ENCODE results near the gene PCDHGA4.
"Not testable (repeated sequence)": the region's sequence is repeated elsewhere in the genome, so short reads cannot be mapped to it uniquely, and the experiment has no call there.

The PCDHGA4 gene

DNA sequence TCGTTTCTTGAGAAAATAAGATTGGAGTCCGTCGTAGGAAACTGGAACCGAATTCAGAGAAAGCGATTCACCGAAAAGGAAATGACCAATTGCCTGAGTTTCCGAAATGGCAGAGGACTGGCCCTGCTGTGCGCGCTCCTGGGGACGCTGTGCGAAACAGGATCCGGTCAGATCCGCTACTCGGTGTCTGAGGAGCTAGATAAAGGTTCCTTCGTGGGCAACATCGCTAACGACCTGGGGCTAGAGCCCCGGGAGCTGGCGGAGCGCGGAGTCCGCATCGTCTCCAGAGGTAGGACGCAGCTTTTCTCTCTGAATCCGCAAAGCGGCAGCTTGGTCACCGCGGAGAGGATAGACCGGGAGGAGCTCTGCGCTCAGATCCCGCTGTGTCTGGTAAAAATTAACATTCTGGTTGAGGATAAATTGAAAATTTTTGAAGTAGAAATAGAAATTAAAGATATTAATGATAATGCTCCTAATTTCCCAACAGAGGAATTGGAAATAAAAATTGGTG lies 10.8 kb upstream of the PCDHGA4 start:
- DNase-seq, result no peak
- intact Hi-C loops (cut with DNase I), result no loop called here

DNA sequence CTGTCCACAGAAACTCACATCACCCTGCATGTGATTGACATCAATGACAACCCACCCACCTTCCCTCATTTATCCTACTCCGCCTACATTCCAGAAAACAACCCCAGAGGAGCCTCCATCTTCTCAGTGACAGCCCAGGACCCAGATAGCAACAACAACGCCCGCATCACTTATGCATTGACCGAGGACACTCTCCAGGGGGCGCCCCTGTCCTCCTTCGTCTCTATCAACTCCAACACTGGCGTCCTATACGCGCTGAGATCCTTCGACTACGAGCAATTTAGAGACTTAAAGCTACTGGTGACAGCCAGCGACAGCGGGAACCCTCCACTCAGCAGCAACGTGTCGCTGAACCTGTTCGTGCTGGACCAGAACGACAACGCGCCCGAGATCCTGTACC lies 9.5 kb upstream of the PCDHGA4 start:
- no peak for DNase-seq
- intact Hi-C loops (cut with DNase I), result no loop called here

DNA sequence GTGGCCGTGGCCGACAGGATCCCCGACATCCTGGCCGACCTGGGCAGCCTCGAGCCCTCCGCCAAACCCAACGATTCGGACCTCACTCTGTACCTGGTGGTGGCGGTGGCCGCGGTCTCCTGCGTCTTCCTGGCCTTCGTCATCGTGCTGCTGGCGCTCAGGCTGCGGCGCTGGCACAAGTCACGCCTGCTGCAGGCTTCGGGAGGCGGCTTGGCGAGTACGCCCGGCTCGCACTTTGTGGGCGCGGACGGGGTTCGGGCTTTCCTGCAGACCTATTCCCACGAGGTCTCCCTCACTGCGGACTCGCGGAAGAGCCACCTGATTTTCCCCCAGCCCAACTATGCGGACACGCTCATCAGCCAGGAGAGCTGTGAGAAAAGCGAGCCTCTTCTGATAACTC lies 8.8 kb upstream of the PCDHGA4 start:
- DNase-seq; intact Hi-C loops (cut with DNase I): not testable (repeated sequence)

DNA sequence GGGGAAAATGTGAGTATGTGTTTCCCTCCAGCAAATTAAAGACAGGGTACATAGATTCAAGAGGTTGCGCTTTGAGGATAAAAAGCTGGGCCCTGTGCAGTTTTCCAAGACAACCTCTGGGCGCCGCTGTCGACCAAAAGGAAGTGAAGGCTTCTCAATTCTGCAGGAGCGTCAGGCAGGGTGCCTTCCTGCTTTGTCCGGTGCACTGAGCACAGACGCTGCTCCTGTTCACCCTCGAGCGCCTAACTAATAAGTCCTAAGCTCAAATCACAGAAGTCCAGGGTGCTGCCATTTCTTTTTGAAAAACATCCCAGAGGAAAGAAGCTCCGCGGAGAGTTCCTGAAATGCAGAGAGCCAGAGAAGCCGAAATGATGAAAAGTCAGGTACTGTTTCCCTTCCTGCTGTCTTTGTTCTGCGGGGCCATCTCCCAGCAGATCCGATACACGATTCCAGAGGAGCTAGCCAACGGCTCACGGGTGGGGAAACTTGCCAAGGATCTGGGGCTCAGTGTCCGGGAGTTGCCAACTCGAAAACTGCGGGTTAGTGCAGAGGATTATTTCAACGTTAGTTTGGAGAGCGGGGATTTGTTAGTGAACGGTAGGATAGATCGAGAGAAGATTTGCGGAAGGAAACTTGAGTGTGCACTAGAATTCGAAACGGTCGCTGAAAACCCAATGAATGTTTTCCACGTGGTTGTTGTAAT lies 4.8 kb upstream of the PCDHGA4 start, which contains the start of gene PCDHGB1:
Gene PCDHGB1, plus strand, starts transcription at position 183 of the 703 bp plus-strand sequence. Its CDS starts 162 bp downstream, at position 345.
- peak in 13 of 42 donors; percentile 17 to 70 (median 37) for DNase-seq
- intact Hi-C loops (cut with DNase I), result no loop called here

DNA sequence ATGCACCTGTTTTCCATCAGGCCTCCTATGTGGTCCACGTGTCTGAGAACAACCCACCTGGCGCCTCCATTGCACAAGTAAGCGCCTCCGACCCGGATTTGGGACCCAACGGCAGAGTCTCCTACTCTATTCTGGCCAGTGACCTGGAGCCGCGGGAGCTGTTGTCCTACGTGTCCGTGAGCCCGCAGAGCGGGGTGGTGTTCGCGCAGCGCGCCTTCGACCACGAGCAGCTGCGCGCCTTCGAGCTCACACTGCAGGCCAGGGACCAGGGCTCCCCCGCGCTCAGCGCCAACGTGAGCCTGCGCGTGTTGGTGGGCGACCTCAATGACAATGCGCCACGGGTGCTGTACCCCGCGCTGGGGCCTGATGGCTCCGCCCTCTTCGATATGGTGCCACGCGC lies 3.2 kb upstream of the PCDHGA4 start:
- intact Hi-C loops (cut with DNase I), result no loop called here
- DNase-seq, result no peak

DNA sequence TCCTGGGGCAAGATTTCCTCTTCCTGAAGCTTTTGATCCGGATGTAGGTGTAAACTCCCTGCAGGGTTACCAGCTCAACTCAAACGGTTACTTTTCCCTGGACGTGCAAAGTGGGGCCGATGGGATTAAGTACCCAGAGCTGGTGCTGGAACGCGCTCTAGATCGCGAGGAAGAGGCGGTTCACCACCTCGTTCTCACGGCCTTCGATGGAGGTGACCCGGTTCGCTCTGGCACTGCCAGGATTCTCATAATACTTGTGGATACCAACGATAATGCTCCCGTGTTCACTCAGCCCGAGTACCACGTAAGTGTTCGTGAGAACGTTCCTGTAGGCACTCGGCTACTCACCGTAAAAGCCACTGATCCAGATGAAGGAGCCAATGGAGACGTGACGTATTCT lies 820 bp downstream of the PCDHGA4 start:
- intact Hi-C loops (cut with DNase I), result no loop called here
- DNase-seq, result no peak

DNA sequence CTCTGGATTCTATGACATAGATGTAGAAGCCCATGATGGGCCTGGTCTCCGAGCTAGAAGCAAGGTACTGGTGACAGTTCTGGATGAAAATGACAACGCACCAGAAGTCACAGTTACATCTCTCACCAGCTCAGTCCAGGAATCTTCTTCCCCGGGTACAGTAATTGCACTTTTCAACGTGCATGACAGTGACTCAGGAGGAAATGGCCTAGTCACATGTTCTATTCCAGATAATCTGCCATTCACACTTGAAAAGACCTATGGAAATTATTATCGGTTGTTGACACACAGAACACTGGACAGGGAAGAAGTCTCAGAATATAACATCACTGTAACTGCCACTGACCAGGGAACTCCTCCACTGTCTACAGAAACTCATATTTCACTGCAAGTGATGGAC lies 1.3 kb downstream of the PCDHGA4 start:
- intact Hi-C loops (cut with DNase I), result no loop called here
- no peak for DNase-seq

DNA sequence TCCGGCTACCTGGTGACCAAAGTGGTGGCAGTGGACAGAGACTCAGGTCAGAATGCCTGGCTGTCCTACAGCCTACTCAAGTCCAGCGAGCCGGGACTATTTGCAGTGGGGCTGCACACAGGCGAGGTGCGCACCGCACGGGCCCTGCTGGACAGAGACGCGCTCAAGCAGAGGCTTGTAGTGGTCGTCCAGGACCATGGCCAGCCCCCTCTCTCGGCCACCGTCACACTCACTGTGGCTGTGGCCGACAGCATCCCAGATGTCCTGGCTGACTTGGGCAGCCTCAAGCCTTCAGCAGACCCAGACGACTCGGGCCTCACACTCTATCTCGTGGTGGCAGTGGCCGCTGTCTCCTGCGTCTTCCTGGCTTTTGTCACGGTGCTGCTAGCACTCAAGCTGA lies 2.1 kb downstream of the PCDHGA4 start:
- intact Hi-C loops (cut with DNase I), result no loop called here
- no peak for DNase-seq

DNA sequence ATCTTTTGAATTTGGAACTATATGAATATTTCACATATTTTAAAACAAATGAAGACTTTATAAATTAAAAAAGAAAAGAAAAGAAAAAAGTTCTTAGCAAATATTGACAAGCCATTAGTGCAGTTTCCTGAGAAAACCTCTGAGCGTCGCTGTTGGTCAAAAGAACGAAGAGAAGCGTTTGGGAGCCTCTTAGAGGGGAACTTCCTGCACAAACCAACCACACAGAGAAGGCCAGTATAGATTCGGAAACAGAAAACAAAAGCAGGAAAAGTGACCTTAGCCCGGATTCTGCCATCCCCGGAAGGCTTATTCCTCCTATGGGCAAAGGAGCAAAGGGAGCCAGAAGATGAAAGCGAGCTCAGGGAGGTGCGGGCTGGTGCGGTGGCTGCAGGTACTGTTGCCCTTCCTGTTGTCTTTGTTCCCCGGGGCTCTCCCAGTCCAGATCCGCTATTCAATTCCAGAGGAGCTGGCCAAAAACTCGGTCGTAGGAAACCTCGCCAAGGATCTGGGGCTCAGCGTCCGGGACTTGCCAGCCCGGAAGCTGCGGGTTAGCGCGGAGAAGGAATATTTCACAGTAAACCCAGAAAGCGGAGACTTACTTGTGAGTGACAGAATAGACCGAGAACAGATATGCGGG lies 5.1 kb downstream of the PCDHGA4 start, which contains the start of gene PCDHGB2:
Gene PCDHGB2, plus strand, starts transcription at position 205 of the 637 bp plus-strand sequence. Its CDS starts 142 bp downstream, at position 347.
- intact Hi-C loops (cut with DNase I), result no loop called here
- DNase-seq, result peak in 1 of 42 donors; percentile 28

DNA sequence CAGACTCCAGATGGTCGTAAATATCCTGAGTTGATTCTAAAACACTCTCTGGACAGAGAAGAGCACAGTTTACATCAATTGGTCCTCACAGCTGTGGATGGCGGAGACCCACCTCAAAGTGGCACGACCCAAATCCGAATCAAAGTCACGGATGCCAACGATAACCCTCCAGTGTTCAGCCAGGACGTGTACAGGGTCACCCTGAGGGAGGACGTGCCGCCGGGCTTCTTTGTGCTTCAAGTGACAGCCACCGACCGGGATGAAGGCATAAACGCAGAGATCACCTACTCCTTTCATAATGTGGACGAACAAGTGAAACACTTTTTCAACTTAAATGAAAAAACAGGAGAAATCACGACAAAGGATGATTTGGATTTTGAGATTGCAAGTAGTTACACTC lies 5.9 kb downstream of the PCDHGA4 start:
- intact Hi-C loops (cut with DNase I), result no loop called here
- no peak for DNase-seq

DNA sequence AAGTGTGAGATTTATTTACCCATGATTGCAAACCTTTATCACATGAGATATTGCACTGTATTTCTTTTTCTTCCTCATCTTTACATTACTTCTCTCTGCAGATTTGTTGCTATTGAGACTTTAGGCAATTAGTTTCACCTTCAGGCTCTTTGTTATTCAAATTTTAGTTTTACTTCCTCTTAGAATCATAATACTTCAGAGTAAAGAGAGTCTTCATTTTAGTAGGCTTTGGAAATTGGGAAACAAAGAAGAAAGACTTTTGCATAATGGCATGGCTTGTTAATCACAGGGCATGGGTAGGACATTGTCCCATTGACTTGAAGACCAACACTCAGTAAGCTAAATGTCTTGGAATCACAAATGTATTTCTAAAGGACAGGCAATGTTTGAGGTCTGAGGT lies 7.9 kb downstream of the PCDHGA4 start:
- intact Hi-C loops (cut with DNase I), result no loop called here

DNA sequence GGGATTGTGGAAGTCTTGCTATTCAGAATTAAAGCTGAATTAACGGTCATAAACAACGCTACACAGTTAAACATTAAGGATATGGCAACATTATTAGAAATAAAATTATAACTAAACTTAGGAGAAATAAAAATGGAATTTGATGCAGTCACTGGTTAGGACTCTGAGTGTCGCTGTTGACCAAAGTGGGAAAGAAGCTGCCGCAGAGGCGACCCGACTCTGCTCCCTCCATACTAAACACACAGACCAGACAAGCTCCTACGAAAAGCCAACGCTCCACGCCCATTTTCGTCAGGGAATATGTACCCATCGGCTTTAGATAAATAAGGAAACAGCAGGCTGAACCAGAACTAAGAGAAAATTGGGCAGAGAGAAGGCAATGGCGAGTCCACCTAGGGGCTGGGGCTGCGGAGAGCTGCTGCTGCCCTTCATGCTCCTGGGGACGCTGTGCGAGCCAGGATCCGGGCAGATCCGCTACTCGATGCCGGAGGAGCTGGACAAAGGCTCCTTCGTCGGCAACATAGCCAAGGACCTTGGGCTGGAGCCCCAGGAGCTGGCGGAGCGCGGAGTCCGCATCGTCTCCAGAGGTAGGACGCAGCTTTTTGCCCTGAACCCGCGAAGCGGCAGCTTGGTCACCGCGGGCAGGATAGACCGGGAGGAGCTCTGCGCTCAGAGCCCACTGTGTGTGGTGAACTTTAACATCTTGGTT lies 9.3 kb downstream of the PCDHGA4 start, which contains the start of gene PCDHGA5:
Gene PCDHGA5, plus strand, starts transcription at position 211 of the 709 bp plus-strand sequence. Its CDS starts 169 bp downstream, at position 380.
- intact Hi-C loops (cut with DNase I), result no loop called here
- no peak for DNase-seq

More for the DNA sequence above, 7.9 kb downstream of the PCDHGA4 start:
- DNase-seq, result no peak

DNA sequence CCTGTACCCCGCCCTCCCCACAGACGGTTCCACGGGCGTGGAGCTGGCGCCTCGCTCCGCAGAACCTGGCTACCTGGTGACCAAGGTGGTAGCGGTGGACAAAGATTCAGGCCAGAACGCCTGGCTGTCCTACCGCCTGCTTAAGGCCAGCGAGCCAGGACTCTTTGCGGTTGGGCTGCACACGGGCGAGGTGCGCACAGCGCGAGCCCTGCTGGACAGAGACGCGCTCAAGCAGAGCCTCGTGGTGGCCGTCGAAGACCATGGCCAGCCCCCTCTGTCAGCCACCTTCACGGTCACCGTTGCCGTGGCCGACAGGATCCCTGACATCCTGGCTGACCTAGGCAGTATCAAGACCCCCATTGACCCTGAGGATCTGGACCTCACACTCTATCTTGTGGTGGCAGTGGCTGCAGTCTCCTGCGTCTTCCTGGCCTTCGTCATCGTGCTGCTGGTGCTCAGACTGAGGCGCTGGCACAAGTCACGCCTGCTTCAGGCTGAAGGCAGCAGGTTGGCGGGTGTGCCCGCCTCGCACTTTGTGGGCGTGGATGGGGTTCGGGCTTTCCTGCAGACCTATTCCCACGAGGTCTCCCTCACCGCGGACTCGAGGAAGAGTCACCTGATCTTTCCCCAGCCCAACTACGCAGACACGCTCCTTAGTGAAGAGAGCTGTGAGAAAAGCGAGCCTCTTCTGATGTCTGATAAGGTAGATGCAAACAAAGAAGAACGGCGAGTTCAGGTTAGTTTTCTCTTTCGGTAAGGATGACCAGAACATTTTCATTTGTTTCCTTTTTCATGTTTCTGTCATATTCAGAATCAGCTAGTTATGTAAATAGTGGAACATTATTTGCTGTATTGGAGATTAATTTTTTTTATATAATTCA lies 11.4 kb downstream of the PCDHGA4 start:
- no peak for DNase-seq
- intact Hi-C loops (cut with DNase I), result no loop called here

DNA sequence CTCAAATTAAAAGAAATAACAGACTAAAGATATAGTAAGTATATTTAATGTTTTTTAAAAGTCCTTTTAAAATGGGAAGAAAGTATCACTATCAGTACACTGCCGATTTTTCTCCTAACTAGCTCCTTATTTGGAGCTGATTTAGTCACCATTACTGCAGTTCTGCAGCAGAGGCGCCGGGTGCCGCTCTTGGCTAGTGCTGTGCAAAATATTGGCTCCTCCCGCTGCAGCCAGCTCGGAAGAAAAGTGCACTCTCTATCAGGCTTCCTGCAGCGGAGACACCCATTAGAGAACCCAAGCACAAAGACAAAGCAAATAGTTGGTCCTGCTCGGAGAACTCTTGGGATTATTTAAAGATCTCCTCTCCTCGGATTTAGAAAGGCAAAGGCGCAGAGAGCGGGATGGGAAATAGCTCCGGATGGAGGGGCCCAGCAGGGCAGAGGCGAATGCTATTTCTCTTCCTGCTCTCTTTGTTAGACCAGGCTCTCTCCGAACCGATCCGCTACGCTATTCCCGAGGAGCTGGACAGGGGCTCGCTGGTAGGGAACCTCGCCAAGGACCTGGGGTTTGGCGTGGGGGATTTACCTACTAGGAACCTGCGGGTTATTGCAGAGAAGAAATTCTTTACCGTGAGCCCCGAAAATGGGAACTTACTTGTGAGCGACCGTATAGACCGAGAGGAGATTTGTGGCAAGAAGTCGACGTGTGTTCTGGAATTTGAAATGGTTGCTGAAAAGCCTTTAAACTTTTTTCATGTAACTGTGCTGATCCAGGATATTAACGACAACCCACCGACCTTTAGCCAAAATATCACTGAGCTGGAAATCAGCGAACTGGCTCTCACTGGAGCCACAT lies 15.4 kb downstream of the PCDHGA4 start, which contains the start of gene PCDHGB3:
Gene PCDHGB3, plus strand, starts transcription at position 249 of the 855 bp plus-strand sequence. Its CDS starts 153 bp downstream, at position 402.
- intact Hi-C loops (cut with DNase I), result no loop called here
- peak in 9 of 42 donors; percentile 9 to 63 (median 25) for DNase-seq

DNA sequence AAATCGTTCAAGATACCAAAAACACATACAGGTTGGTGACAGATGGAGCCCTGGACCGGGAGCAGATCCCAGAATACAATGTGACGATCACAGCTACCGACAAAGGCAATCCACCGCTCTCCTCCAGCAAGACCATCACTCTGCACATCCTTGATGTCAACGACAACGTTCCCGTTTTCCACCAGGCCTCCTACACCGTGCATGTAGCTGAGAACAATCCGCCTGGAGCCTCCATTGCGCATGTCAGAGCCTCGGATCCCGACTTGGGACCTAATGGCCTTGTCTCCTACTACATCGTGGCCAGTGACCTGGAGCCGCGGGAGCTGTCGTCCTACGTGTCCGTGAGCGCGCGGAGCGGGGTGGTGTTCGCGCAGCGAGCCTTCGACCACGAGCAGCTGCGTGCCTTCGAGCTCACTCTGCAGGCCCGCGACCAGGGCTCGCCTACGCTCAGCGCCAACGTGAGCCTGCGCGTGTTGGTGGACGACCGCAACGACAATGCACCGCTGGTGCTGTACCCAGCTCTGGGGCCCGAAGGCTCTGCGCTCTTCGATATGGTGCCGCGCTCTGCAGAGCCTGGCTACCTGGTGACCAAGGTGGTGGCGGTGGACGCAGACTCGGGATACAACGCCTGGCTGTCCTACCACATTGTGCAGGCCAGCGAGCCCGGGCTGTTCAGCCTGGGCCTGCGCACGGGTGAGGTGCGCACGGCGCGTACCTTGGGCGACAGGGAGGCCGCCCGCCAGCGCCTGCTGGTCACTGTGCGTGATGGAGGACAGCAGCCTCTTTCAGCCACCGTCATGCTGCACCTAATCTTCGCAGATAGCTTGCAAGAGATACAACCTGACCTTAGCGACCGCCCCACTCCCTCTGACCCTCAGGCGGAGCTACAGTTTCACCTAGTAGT lies 17.0 kb downstream of the PCDHGA4 start:
- no peak for DNase-seq
- intact Hi-C loops (cut with DNase I), result no loop called here

DNA sequence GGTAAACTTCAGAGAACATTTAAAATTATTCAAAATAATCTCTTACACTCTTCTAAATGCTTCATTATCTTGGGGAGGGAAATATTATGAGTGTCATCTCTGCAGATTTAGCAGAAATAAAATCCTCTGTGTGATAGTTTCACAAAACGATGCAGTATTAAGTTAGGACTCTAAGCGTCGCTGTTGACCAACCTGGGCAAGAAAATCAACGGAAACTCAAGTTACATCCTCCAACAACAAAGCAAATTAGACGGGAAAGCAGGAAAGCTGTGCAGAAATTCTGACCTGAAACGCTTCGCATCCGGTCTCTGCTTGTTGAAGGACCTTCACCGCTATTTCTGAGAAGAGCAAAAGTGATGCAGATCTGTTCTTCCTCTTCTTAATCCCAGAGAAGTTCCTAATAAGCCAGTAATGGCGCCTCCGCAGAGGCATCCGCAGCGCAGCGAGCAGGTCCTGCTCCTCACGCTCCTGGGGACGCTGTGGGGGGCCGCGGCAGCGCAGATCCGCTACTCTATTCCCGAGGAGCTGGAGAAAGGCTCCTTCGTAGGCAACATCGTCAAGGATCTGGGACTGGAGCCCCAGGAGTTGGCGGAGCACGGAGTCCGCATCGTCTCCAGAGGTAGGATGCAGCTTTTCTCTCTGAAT lies 19.0 kb downstream of the PCDHGA4 start, which contains the start of gene PCDHGA6:
Gene PCDHGA6, plus strand, starts transcription at position 219 of the 645 bp plus-strand sequence. Its CDS starts 193 bp downstream, at position 412.
- intact Hi-C loops (cut with DNase I), result no loop called here
- DNase-seq, result no peak
